GM12878 (cell line): Measurements from ENCODE around the gene AAGAB. TPM values are rescaled to one million over a fixed set of nuclear protein-coding genes. Genes with fewer than 3 reads are reported as not detected.

Experiments
- ATAC-seq: fragments of 200-7000 bp; cut with Tn5 transposase; 3 replicates; pipeline ENCODE4 v1.9.1; 2020; ENCODE audit warnings: mild to moderate bottlenecking, moderate library complexity
- BruUV-seq: library from RNA; stranded (reverse); fragments of 400-500 nt; replicated peaks from 2 replicates; lab custom pipeline; 2021; lab: Mats Ljungman, UMichigan
- CTCF ChIA-PET: fragments of 300-600 bp; sonication (Branson Sonifier 250); formaldehyde crosslinking; extraction: SDS; loops from one replicate; lab custom pipeline; 2021; ENCODE audit warnings: inconsistent platforms; lab: Yijun Ruan, JAX
- POLR2A ChIA-PET: fragments of 350-600 bp; formaldehyde crosslinking; extraction: SDS; loops from one replicate; lab custom pipeline; 2021; ENCODE audit warnings: inconsistent platforms; lab: Charles Lee
- RAD21 ChIA-PET: fragments of 300-600 bp; sonication (Branson Sonifier 250); formaldehyde crosslinking; loops from one replicate; lab custom pipeline; 2023; ENCODE audit warnings: antibody characterized with exemption; ENCODE audit not compliant: unreplicated experiment; lab: Charles Lee
- SMC1A ChIA-PET: fragments of 300-600 bp; sonication (Branson Sonifier 250); formaldehyde crosslinking; loops from one replicate; lab custom pipeline; 2023; ENCODE audit not compliant: unreplicated experiment, uncharacterized antibody; lab: Charles Lee
- DNase-seq: peaks from one replicate; pipeline ENCODE4 v3.0.0-alpha.2; 2011; ENCODE audit warnings: low read depth, low spot score
- FAIRE-seq: peaks from 3 replicates; lab custom pipeline; 2011; peaks lifted over from hg19 to GRCh38; lab: Jason Lieb, UNC
- H2AFZ ChIP-seq: 2 replicates; pipeline ENCODE4 v1.6.0; 2011; ENCODE audit warnings: low read depth, low read length, control low read depth; ENCODE audit not compliant: control insufficient read depth
- H3K27ac ChIP-seq: 2 replicates; pipeline ENCODE4 v1.5.1; 2011; ENCODE audit warnings: control low read depth; ENCODE audit not compliant: control insufficient read depth, insufficient read depth
- H3K27me3 ChIP-seq, 2 experiments: replicated peaks in 1 of 2; 2 replicates each; pipeline versions ENCODE4 v1.6.0 to v1.6.1; 2011; ENCODE audit warnings: low read length in 1 of 2; ENCODE audit not compliant: control insufficient read depth in 2 of 2, insufficient read depth in 2 of 2
- H3K36me3 ChIP-seq, 2 experiments: 2 replicates each; pipeline ENCODE4 v1.5.1; 2011; ENCODE audit warnings: low read length in 1 of 2; ENCODE audit not compliant: control insufficient read depth in 2 of 2, insufficient read depth in 2 of 2
- H3K4me1 ChIP-seq: 2 replicates; pipeline ENCODE4 v1.6.1; 2011; ENCODE audit warnings: mild to moderate bottlenecking, low read length, moderate library complexity, mixed read lengths; ENCODE audit not compliant: control insufficient read depth, insufficient read depth
- H3K4me2 ChIP-seq: 2 replicates; pipeline ENCODE4 v1.6.0; 2011; ENCODE audit warnings: control low read depth; ENCODE audit not compliant: control insufficient read depth, insufficient read depth
- H3K4me3 ChIP-seq: fragments of 200-600 bp; sonication (generic); 2 replicates; pipeline ENCODE4 v1.5.1; 2016
- H3K79me2 ChIP-seq: 2 replicates; pipeline ENCODE4 v1.6.0; 2011; ENCODE audit warnings: low read length; ENCODE audit not compliant: control insufficient read depth, insufficient read depth
- H3K9ac ChIP-seq: 2 replicates; pipeline ENCODE4 v1.8.0; 2011; ENCODE audit warnings: low read length, control low read depth, mixed read lengths; ENCODE audit not compliant: control insufficient read depth, insufficient read depth
- H3K9me3 ChIP-seq: replicated peaks from 3 replicates; pipeline ENCODE4 v1.5.1; 2011; ENCODE audit warnings: mild to moderate bottlenecking, low read length; ENCODE audit not compliant: control insufficient read depth, insufficient read depth
- H4K20me1 ChIP-seq: 2 replicates; pipeline ENCODE4 v1.6.0; 2011; ENCODE audit not compliant: control insufficient read depth, insufficient read depth
- MXI1 ChIP-seq: fragments of 150-350 bp; IDR thresholded peaks from 2 replicates; pipeline ENCODE4 v1.6.1; 2011; ENCODE audit warnings: low read depth, mild to moderate bottlenecking, inconsistent platforms, low read length, improper control_type of control experiment
- NFYA ChIP-seq: IDR thresholded peaks from 2 replicates; pipeline ENCODE4 v1.6.1; 2011; ENCODE audit warnings: low read depth, mild to moderate bottlenecking, low read length, improper control_type of control experiment, borderline replicate concordance
- POLR2A ChIP-seq: IDR thresholded peaks from 2 replicates; pipeline ENCODE4 v1.6.1; 2011; ENCODE audit warnings: low read depth, mild to moderate bottlenecking, low read length
- ZBTB40 ChIP-seq: fragments of 450-650 bp; IDR thresholded peaks from 2 replicates; pipeline ENCODE4 v1.6.1; 2016; ENCODE audit warnings: mild to moderate bottlenecking, moderate library complexity, borderline replicate concordance
- ZNF592 ChIP-seq: fragments of 450-650 bp; IDR thresholded peaks from 2 replicates; pipeline ENCODE4 v1.6.1; 2017; ENCODE audit warnings: mild to moderate bottlenecking, moderate library complexity
- WGBS: methylation state at CpG from one replicate; pipeline ENCODE4 v1.1.6; 2016; ENCODE audit warnings: low lambda C conversion rate; ENCODE audit not compliant: insufficient replicate concordance, insufficient coverage; ENCODE audit errors: missing lambda C conversion rate; 5-methylcytosine and 5-hydroxymethylcytosine counted together
- in situ Hi-C: fragments of 300-500 bp; cut with MboI; formaldehyde crosslinking; loops from 9 replicates; pipeline ENCODE4 v1.14.3; 2018; ENCODE audit warnings: mixed read lengths
- intact Hi-C: fragments of 100-400 bp; cut with micrococcal nuclease; formaldehyde crosslinking; loops from one replicate; pipeline ENCODE4 v1.14.2; 2022; ENCODE audit not compliant: unreplicated experiment
- polyA plus RNA-seq, 11 experiments: library from polyadenylated mRNA; depleted of rRNA in 4 of 11; unstranded in 6 of 11; stranded (reverse) in 5 of 11; fragments of >200 nt; fragmentation: Nextera tagmentation in 4 of 11; fragmentation: Illumina TruSeq in 1 of 11; extraction: Ambion mirVana in 4 of 11; extraction: Trizol in 1 of 11; gene quantifications; 1 replicate in 1 of 11; 2 replicates in 10 of 11; pipeline versions ENCODE4 v1.2.1 to v1.2.3, GENCODE V29; 2011 to 2016; ENCODE audit warnings: inconsistent platforms in 2 of 11, missing spikeins in 2 of 11, low read depth in 1 of 11
- total RNA-seq, 4 experiments: library from RNA; depleted of rRNA in 3 of 4; stranded (reverse); fragments of >200 nt in 3 of 4; fragmentation: Illumina TruSeq in 1 of 4; extraction: Trizol in 1 of 4; gene quantifications; 2 replicates each; pipeline versions ENCODE4 v1.2.1 to v1.2.3, GENCODE V29; 2013 to 2021

Gene AAGAB
- total and polyA plus RNA-seq, 10 of the 15 experiments (the other 5 are each of a cell fraction or from before 2014, with no cell fraction given), result 11.4 to 62.3 (median 38.0) TPM

- Histone ChIP-seq H2AFZ (no peak overlapping the region), H3K27me3 (no peaks in the 10 kb centered on the region), H3K4me1 (peaks cover 21% of the 10 kb centered on the region), H3K4me2 (no peak overlapping the region), H3K9me3 (no peaks in the 10 kb centered on the region), H4K20me1 (no peaks in the 10 kb centered on the region), H3K4me3 (no peak overlapping the region), H3K79me2 (no peaks in the 10 kb centered on the region), H3K27ac (peak overlapping the region; percentile 27; the same call in 1 of the 2 replicates), H3K9ac (no peak overlapping the region), H3K36me3 (peaks cover 30 to 31% of the 10 kb centered on the region in 2 experiments)
- BruUV-seq, result no TSS peak
- FAIRE-seq (no peak), DNase-seq (no peak), ATAC-seq (no peak)
- 95% methylated on average over 3 of the region's 3 CpGs for WGBS
- CTCF ChIA-PET, result interaction anchor here (0.6 to 0.9 kb wide), 2 partner anchors 72 to 353 kb away, joined by 3 read pairs; no protein-coding TSS in a partner anchor
- SMC1A ChIA-PET, result interaction anchor here (0.6 to 1.6 kb wide), 7 partner anchors 34 to 153 kb away, joined by 3 to 6 read pairs (median 4); no protein-coding TSS in a partner anchor
- 0 out of 2 replicates have a peak, but pooled peaks have one; percentile 8 for TF ChIP-seq POLR2A
- TF ChIP-seq MXI1, result no peak
- RAD21 ChIA-PET, result interaction anchor here (1.3 kb wide), 2 partner anchors 53 to 73 kb away, joined by 4 to 5 read pairs; no protein-coding TSS in a partner anchor
- POLR2A ChIA-PET, result interaction anchor here (1.8 kb wide), 1 partner anchor 40 kb away, joined by 4 read pairs; no protein-coding TSS in a partner anchor
- in situ Hi-C loops, result no loop called here
- intact Hi-C loops, result no loop called here
Observed at GRCh38 chr15:67174446-67174845, 80.0 kb downstream of the AAGAB start.

GRCh38 chr15:67173786-67174185 lies 80.7 kb downstream of the AAGAB start:
- RAD21 ChIA-PET, result no interaction called here
- FAIRE-seq, result no peak
- TF ChIP-seq NFYA, result no peak
- TF ChIP-seq ZNF592, result no peak
- no peak for TF ChIP-seq ZBTB40

More at GRCh38 chr15:67173786-67174185, 80.7 kb downstream of the AAGAB start:
- WGBS, result 90% methylated on average over 8 of the region's 8 CpGs
- H3K9ac ChIP-seq, result no peak overlapping the region
- CTCF ChIA-PET, result interaction anchor here (0.6 kb wide), 1 partner anchor 353 kb away, joined by 3 read pairs; no protein-coding TSS in a partner anchor
- H4K20me1 ChIP-seq, result no peaks in the 10 kb centered on the region
- H3K4me3 ChIP-seq, result no peak overlapping the region
- H3K27me3 ChIP-seq, result no peaks in the 10 kb centered on the region
- H3K27ac ChIP-seq, result no peak overlapping the region
- intact Hi-C loops (no loop called here), in situ Hi-C loops (no loop called here)
- H3K36me3 ChIP-seq, result peaks cover 27 to 31% of the 10 kb centered on the region in 2 experiments
- DNase-seq (no peak), ATAC-seq (no peak)
- SMC1A ChIA-PET, result interaction anchor here (0.9 to 1.6 kb wide), 3 partner anchors 34 to 81 kb away, joined by 3 to 6 read pairs (median 4); partner anchors contain the start of genes AAGAB and IQCH
- no TSS peak for BruUV-seq
- H3K79me2 ChIP-seq, result no peaks in the 10 kb centered on the region
- POLR2A ChIA-PET, result interaction anchor here (0.5 to 1.8 kb wide), 2 partner anchors 18 to 40 kb away, joined by 3 to 4 read pairs; no protein-coding TSS in a partner anchor
- no peaks in the 10 kb centered on the region for H3K9me3 ChIP-seq
- no peak overlapping the region for H2AFZ ChIP-seq
- no peak overlapping the region for H3K4me2 ChIP-seq
- H3K4me1 ChIP-seq, result peaks cover 21% of the 10 kb centered on the region
